ENCODE measurements around the gene TMPRSS13. TPM values are rescaled to one million over a fixed set of nuclear protein-coding genes. Genes with fewer than 3 reads are reported as not detected.
"Not testable (repeated sequence)": the region's sequence is repeated elsewhere in the genome, so short reads cannot be mapped to it uniquely, and the experiment has no call there.

The TMPRSS13 gene
- total and polyA plus RNA-seq, 2 of the 13 experiments (the other 11 are each of a cell fraction or from before 2014, with no cell fraction given) = not detected

DNA sequence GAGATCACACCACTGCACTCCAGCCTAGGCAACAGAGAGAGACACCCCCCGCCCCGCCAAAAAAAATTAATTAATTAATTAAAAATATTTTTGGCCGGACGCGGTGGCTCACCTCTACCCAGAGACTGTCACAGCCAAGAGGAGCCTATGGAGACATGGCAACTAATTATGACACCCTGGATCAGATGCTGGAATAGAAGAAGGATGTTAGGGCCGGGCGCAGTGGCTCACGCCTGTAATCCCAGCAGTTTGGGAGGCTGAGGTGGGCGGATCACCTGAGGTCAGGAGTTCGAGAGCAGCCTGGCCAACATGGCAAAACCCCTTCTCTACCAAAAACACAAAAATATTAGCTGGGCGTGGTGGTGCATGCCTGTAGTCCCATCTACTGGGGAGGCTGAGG, 19.3 kb upstream of the TMPRSS13 start:
- FAIRE-seq; H3K27ac ChIP-seq (ENCODE audit: extremely low read length, insufficient read depth, low read length); H3K36me3 ChIP-seq (replicated peaks in 1 of 2; ENCODE audit: control insufficient read depth in 1 of 2, insufficient read depth in 2 of 2, low read length in 2 of 2); H3K9me3 ChIP-seq (ENCODE audit: low read length); DNase-seq (ENCODE audit: low spot score); POLR2A ChIA-PET; ATAC-seq; H4K20me1 ChIP-seq (ENCODE audit: insufficient read depth, low read length); H3K79me2 ChIP-seq (ENCODE audit: insufficient read depth, low read length); CTCF ChIA-PET (ENCODE audit: low intra/inter-chr PET ratio, low total read pairs); H3K4me2 ChIP-seq (ENCODE audit: low read depth, low read length); H3K4me3 ChIP-seq (replicated peaks in 1 of 3; ENCODE audit: insufficient read depth in 1 of 3, low read depth in 2 of 3, low read length in 3 of 3); H3K4me1 ChIP-seq (ENCODE audit: insufficient read depth, low read length); H3K9ac ChIP-seq (ENCODE audit: insufficient read depth, low read depth, low read length); BruUV-seq (replicated peaks); H2AFZ ChIP-seq (ENCODE audit: low read length): not testable (repeated sequence)
- peaks cover 3 to 19% of the 10 kb centered on the region in 2 experiments; a peak in 2 of 5 replicates for H3K27me3 ChIP-seq (ENCODE audit: control insufficient read depth in 1 of 2, insufficient read depth in 2 of 2, low read length in 2 of 2)
- 20% methylated on average over 11 of the region's 11 CpGs for WGBS (ENCODE audit: low lambda C conversion rate)
- in situ Hi-C loops (cut with HindIII; ENCODE audit: extremely low pct_ligation_motif_present, low pct_unique_long_range_greater_than_20kb) (loop anchor here (5.0 to 25.0 kb wide), 2 partner anchors 126 to 511 kb away; partner anchors contain the start of gene FXYD2), intact Hi-C loops (cut with micrococcal nuclease; ENCODE audit: unreplicated experiment) (loop anchor here (10.0 kb wide), 1 partner anchor 524 kb away; no protein-coding TSS in a partner anchor)

DNA sequence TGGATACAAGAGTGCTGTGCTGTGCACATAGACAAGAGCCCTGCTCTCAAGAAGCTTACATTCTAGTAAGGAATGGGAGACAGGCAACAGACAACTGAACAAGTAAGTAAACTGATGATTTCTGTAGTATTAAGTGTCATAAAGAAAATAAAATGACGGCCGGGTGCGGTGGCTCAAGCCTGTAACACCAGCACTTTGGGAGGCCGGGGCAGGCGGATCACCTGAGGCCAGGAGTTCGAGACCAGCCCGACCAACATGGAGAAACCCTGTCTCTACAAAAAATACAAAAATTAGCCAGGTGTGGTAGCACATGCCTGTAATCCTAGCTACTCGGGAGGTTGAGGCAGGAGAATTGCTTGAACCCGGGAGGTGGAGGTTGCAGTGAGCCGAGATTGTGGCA, 18.5 kb upstream of the TMPRSS13 start:
- H2AFZ ChIP-seq (ENCODE audit: low read length); H3K4me3 ChIP-seq (replicated peaks in 1 of 3; ENCODE audit: insufficient read depth in 1 of 3, low read depth in 2 of 3, low read length in 3 of 3); H3K4me1 ChIP-seq (ENCODE audit: insufficient read depth, low read length); H3K9me3 ChIP-seq (ENCODE audit: low read length); FAIRE-seq; H3K4me2 ChIP-seq (ENCODE audit: low read depth, low read length); ATAC-seq; POLR2A ChIA-PET; BruUV-seq (replicated peaks); H3K9ac ChIP-seq (ENCODE audit: insufficient read depth, low read depth, low read length); H4K20me1 ChIP-seq (ENCODE audit: insufficient read depth, low read length); H3K79me2 ChIP-seq (ENCODE audit: insufficient read depth, low read length); DNase-seq (ENCODE audit: low spot score); H3K27ac ChIP-seq (ENCODE audit: extremely low read length, insufficient read depth, low read length); H3K36me3 ChIP-seq (replicated peaks in 1 of 2; ENCODE audit: control insufficient read depth in 1 of 2, insufficient read depth in 2 of 2, low read length in 2 of 2): not testable (repeated sequence)
- H3K27me3 ChIP-seq (ENCODE audit: control insufficient read depth in 1 of 2, insufficient read depth in 2 of 2, low read length in 2 of 2) = peaks cover 3 to 19% of the 10 kb centered on the region in 2 experiments; a peak in 2 of 5 replicates
- intact Hi-C loops (cut with micrococcal nuclease; ENCODE audit: unreplicated experiment) = loop anchor here (1.0 to 10.0 kb wide), 3 partner anchors 103 to 523 kb away; no protein-coding TSS in a partner anchor
- in situ Hi-C loops (cut with HindIII; ENCODE audit: extremely low pct_ligation_motif_present, low pct_unique_long_range_greater_than_20kb) = loop anchor here (5.0 to 25.0 kb wide), 2 partner anchors 125 to 510 kb away; partner anchors contain the start of gene FXYD2
- CTCF ChIA-PET (ENCODE audit: low intra/inter-chr PET ratio, low total read pairs) = interaction anchor here (1.8 to 3.2 kb wide), 3 partner anchors 103 to 140 kb away, joined by 19 to 33 read pairs (median 21); no protein-coding TSS in a partner anchor
- WGBS (ENCODE audit: low lambda C conversion rate) = 25% methylated on average over 10 of the region's 10 CpGs

Data from HepG2 (cell line).